Transverse colon (tissue), 4 donors: ENCODE measurements around the gene TPPP3.
A peak's percentile ranks its signal among the peaks of the same experiment; 100 is the strongest.

ENCODE experiments used
- CTCF ChIP-seq, 5 experiments: fragments of 200-600 bp in 3 of 5; fragments of 450-650 bp in 2 of 5; sonication (generic) in 3 of 5; IDR thresholded peaks; 1 replicate in 2 of 5; 2 replicates in 3 of 5; pipeline ENCODE4 v1.5.1; 2016 to 2017; ENCODE audit warnings: antibody characterized with exemption in 5 of 5, inconsistent platforms in 3 of 5, mild to moderate bottlenecking in 2 of 5, moderate library complexity in 1 of 5
- POLR2AphosphoS5 ChIP-seq, 3 donors: sonication (generic); formaldehyde crosslinking; IDR thresholded peaks; one replicate each; pipeline ENCODE4 v1.6.1; 2016; ENCODE audit warnings: antibody characterized with exemption in 3 of 3

- TF ChIP-seq CTCF (IDR thresholded peaks at IDR 0.05), result peak; percentile 26 to 38 (median 31)
- TF ChIP-seq POLR2AphosphoS5 (IDR thresholded peaks at IDR 0.05), result no peak
These were observed 44.1 kb downstream of the TPPP3 start for GRCh38 chr16:67349172-67349571.
